Ovary (tissue), 9 donors: Measurements from ENCODE around the gene DTNBP1. TPM values are rescaled to one million over a fixed set of nuclear protein-coding genes. Genes with fewer than 3 reads are reported as not detected.

ENCODE experiments used
- DNase-seq, 5 donors: peaks; one replicate each; pipeline ENCODE4 v3.0.0-alpha.2; 2019 to 2020
- H3K27ac ChIP-seq, 2 donors: fragments of 200-600 bp; one replicate each; pipeline versions ENCODE4 v1.5.1 to v1.8.0; 2019 to 2022
- H3K27me3 ChIP-seq: fragments of 200-600 bp; one replicate; pipeline ENCODE4 v1.8.0; 2022
- H3K36me3 ChIP-seq: fragments of 200-600 bp; sonication (generic); one replicate; pipeline ENCODE4 v1.5.1; 2019
- H3K4me1 ChIP-seq: one replicate; pipeline ENCODE4 v1.8.1; 2013; ENCODE audit warnings: mild to moderate bottlenecking, moderate library complexity; ENCODE audit not compliant: insufficient read depth
- H3K4me3 ChIP-seq: fragments of 200-600 bp; sonication (generic); one replicate; pipeline ENCODE4 v1.5.1; 2017
- H3K9me3 ChIP-seq, 2 donors: fragments of 200-600 bp in 1 of 2; sonication (generic) in 1 of 2; one replicate each; pipeline versions ENCODE4 v1.5.1 to v1.8.1; 2013 to 2019; ENCODE audit warnings: mild to moderate bottlenecking in 1 of 2, moderate library complexity in 1 of 2
- EP300 ChIP-seq: sonication (generic); formaldehyde crosslinking; IDR thresholded peaks from one replicate; pipeline ENCODE4 v1.6.1; 2017; ENCODE audit warnings: antibody characterized with exemption
- POLR2A ChIP-seq: fragments of 450-650 bp; IDR thresholded peaks from one replicate; pipeline ENCODE4 v1.6.1; 2017; ENCODE audit warnings: antibody characterized with exemption, mild to moderate bottlenecking, moderate library complexity
- WGBS, 3 donors: extraction: QIAGEN DNeasy Blood & Tissue Kit in 1 of 3; methylation state at CpG; one replicate each; pipeline versions ENCODE4 v1.1.5 to v1.1.7; 2013 to 2017; 5-methylcytosine and 5-hydroxymethylcytosine counted together
- intact Hi-C, 4 donors: fragments of 100-400 bp; cut with DNase I; formaldehyde crosslinking; loops; one replicate each; pipeline versions ENCODE4 v1.11.0 to v1.15.1; 2022 to 2023
- polyA plus RNA-seq, 2 donors: library from polyadenylated mRNA; stranded (reverse); fragments of 200-250 nt in 1 of 2; fragments of 350-450 nt in 1 of 2; fragmentation: Illumina TruSeq in 1 of 2; extraction: RNeasy Lipid Tissue Mini Kit (QIAGEN cat#74804) in 1 of 2; gene quantifications; one replicate each; pipeline ENCODE4 v1.2.3, GENCODE V29; 2013 to 2014
- total RNA-seq, 7 donors: library from RNA; depleted of rRNA in 2 of 7; stranded (reverse); fragments of >200 nt in 2 of 7; fragmentation: NEBNext Ultra II Directional in 3 of 7; extraction: Animal tissue kit (Norgen Biotek cat#: 25700) in 3 of 7; gene quantifications; one replicate each; pipeline versions ENCODE4 v1.1.0 to v1.2.4, GENCODE V29; 2016 to 2023
- TF ChIP-seq, protein P1 (sequence below), 3 donors: fragments of 450-650 bp in 2 of 3; fragments of 200-600 bp in 1 of 3; IDR thresholded peaks; one replicate each; pipeline versions ENCODE4 v1.5.1 to v1.8.0; 2016 to 2022; ENCODE audit warnings: antibody characterized with exemption in 3 of 3, mild to moderate bottlenecking in 1 of 3
- donor health status: DM: no; HTN: no; CAD: no; lungs with moderate emphysema.
- donor health status: DM: no; HTN: no; CAD: no.
- donor health status: Bipolar disorder and iron deficiency.
- donor health status: DM: yes; HTN: yes; CAD: no.
- donor health status: DM: no; HTN: no; CAD: no.
- donor health status: DM: yes; HTN: yes; CAD: no.

Gene DTNBP1
- total and polyA plus RNA-seq, 9 donors, result 11.0 to 21.4 (median 15.6) TPM

DNA sequence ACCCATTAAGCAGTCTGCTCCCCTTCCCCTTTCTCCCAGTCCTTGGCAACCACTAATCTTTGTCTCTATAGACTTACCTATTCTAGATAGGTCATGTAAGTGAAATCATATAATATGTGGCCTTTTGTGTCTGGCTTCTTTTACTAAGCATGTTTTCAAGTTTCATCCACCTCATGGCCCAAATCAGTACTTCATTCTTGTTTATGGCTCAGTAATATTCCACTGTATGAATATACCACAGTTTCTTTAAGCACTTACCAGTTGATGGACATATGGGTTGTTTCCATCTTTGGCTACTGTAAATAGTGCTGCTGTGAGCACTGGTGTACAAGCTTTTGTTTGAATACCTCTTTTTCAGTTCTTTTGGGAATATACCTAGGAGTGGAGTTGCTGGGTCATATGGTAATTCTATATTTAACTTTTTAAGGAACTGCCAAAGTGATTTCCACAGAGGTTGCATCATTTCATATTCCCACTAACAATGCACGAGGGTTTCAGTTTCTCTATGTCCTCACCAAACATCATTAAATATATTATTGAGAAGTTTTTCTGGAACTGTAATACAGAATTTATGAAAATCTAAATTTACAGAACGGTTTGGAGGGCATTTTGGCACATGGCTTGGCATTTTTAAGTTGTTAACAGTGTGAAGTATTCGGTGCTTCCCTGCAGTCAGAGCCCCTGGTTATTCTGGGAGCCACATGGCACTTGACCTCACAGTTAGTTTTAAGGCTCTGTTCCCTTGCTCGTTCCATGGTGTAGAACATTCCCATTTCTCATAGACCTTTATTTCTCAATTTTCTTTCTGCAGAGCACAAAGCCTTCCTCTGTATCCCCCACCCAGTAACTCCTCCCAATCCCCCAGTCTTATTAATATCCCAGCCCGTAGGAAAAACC lies 27.0 kb upstream of the DTNBP1 start:
- Histone ChIP-seq H3K27me3 (no peaks in the 10 kb centered on the region), H3K4me1 (no peaks in the 10 kb centered on the region), H3K36me3 (no peaks in the 10 kb centered on the region), H3K9me3 (no peaks in the 10 kb centered on the region), H3K27ac (no peak overlapping the region), H3K4me3 (no peak overlapping the region)
- WGBS, 3 donors, result 60 to 67% (median 64%) methylated on average over 5 of the region's 5 CpGs
- TF ChIP-seq, protein P1, sequence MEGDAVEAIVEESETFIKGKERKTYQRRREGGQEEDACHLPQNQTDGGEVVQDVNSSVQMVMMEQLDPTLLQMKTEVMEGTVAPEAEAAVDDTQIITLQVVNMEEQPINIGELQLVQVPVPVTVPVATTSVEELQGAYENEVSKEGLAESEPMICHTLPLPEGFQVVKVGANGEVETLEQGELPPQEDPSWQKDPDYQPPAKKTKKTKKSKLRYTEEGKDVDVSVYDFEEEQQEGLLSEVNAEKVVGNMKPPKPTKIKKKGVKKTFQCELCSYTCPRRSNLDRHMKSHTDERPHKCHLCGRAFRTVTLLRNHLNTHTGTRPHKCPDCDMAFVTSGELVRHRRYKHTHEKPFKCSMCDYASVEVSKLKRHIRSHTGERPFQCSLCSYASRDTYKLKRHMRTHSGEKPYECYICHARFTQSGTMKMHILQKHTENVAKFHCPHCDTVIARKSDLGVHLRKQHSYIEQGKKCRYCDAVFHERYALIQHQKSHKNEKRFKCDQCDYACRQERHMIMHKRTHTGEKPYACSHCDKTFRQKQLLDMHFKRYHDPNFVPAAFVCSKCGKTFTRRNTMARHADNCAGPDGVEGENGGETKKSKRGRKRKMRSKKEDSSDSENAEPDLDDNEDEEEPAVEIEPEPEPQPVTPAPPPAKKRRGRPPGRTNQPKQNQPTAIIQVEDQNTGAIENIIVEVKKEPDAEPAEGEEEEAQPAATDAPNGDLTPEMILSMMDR (IDR thresholded peaks at IDR 0.05), result no peak
- no peak for TF ChIP-seq POLR2A
- TF ChIP-seq EP300, result no peak
- DNase-seq, result no peak
- intact Hi-C loops, result loop anchor here (2.0 to 10.0 kb wide), 6 partner anchors 435 to 517 kb away; partner anchors contain the start of gene MYLIP (in 2 of the 4)

- intact Hi-C loops, result no loop called here
- no peak for DNase-seq
- Histone ChIP-seq H3K9me3 (no peaks in the 10 kb centered on the region), H3K36me3 (no peaks in the 10 kb centered on the region), H3K27ac (no peak overlapping the region), H3K27me3 (no peaks in the 10 kb centered on the region), H3K4me1 (no peaks in the 10 kb centered on the region), H3K4me3 (no peak overlapping the region)
- TF ChIP-seq, protein P1 (IDR thresholded peaks at IDR 0.05), result no peak
These were observed 22.8 kb upstream of the DTNBP1 start for GRCh38 chr6:15685619-15686018.

GRCh38 chr6:15682965-15683822 lies 20.4 kb upstream of the DTNBP1 start:
- intact Hi-C loops, result no loop called here
- TF ChIP-seq, protein P1 (IDR thresholded peaks at IDR 0.05), result no peak
- TF ChIP-seq EP300 (no peak), POLR2A (no peak)
- no peak for DNase-seq
- H3K27me3 ChIP-seq, result no peaks in the 10 kb centered on the region
- 90 to 93% (median 91%) methylated on average over 7 of the region's 7 CpGs for WGBS, 3 donors
- no peaks in the 10 kb centered on the region for H3K9me3 ChIP-seq
- H3K36me3 ChIP-seq, result no peaks in the 10 kb centered on the region
- no peak overlapping the region for H3K27ac ChIP-seq
- H3K4me1 ChIP-seq, result no peaks in the 10 kb centered on the region
- H3K4me3 ChIP-seq, result no peak overlapping the region

- Histone ChIP-seq H3K9me3 (no peaks in the 10 kb centered on the region), H3K27ac (no peak overlapping the region), H3K27me3 (no peaks in the 10 kb centered on the region), H3K36me3 (no peaks in the 10 kb centered on the region), H3K4me3 (no peak overlapping the region), H3K4me1 (no peaks in the 10 kb centered on the region)
- no peak for DNase-seq
- intact Hi-C loops, result no loop called here
- WGBS, 3 donors, result 76 to 88% (median 82%) methylated on average over 1 of the region's 1 CpG
- TF ChIP-seq POLR2A (no peak), EP300 (no peak)
- TF ChIP-seq, protein P1 (IDR thresholded peaks at IDR 0.05), result no peak
These were observed 19.1 kb upstream of the DTNBP1 start for GRCh38 chr6:15681946-15682345.
